Measurements from ENCODE around the gene KCNK10. TPM values are rescaled to one million over a fixed set of nuclear protein-coding genes. Genes with fewer than 3 reads are reported as not detected.

KCNK10 gene
- polyA plus RNA-seq, 4 donors = 1.9 to 3.6 (median 2.6) TPM

GRCh38 chr14:88324930-88325329, 1.9 kb upstream of the KCNK10 start:
- H3K9me3 ChIP-seq (ENCODE audit: control insufficient read depth in 2 of 2, insufficient read depth in 1 of 2, low read depth in 1 of 2, low read length in 1 of 2) = peaks cover 0 to 3% of the 10 kb centered on the region in 2 donors
- WGBS, 3 donors = 55 to 73% (median 59%) methylated on average over 6 of the region's 6 CpGs
- no peak overlapping the region for H3K4me3 ChIP-seq (ENCODE audit: low read depth in 1 of 3, low read length in 3 of 3)
- no peaks in the 10 kb centered on the region for H3K36me3 ChIP-seq (ENCODE audit: control insufficient read depth in 3 of 3, insufficient read depth in 2 of 3, low read depth in 1 of 3, low read length in 3 of 3)
- FAIRE-seq (no peak), DNase-seq (no peak)
- peaks cover 0 to 13% (median 0%) of the 10 kb centered on the region in 3 donors for H3K4me1 ChIP-seq (ENCODE audit: control insufficient read depth in 3 of 3, insufficient read depth in 2 of 3, low read depth in 1 of 3, low read length in 2 of 3)
- peaks cover 9 to 74% (median 47%) of the 10 kb centered on the region in 3 donors for H3K27me3 ChIP-seq (ENCODE audit: control insufficient read depth in 3 of 3, insufficient read depth in 3 of 3, low read length in 3 of 3)
- H3K27ac ChIP-seq (ENCODE audit: low read depth in 1 of 3, low read length in 2 of 3) = no peak overlapping the region

- Histone ChIP-seq H3K36me3 (ENCODE audit: control insufficient read depth in 3 of 3, insufficient read depth in 2 of 3, low read depth in 1 of 3, low read length in 3 of 3) (no peaks in the 10 kb centered on the region), H3K9me3 (ENCODE audit: control insufficient read depth in 2 of 2, insufficient read depth in 1 of 2, low read depth in 1 of 2, low read length in 1 of 2) (peaks cover 0 to 3% of the 10 kb centered on the region in 2 donors), H3K4me3 (ENCODE audit: low read depth in 1 of 3, low read length in 3 of 3) (no peak overlapping the region), H3K27ac (ENCODE audit: low read depth in 1 of 3, low read length in 2 of 3) (no peak overlapping the region), H3K27me3 (ENCODE audit: control insufficient read depth in 3 of 3, insufficient read depth in 3 of 3, low read length in 3 of 3) (peaks cover 9 to 76% (median 45%) of the 10 kb centered on the region in 3 donors), H3K4me1 (ENCODE audit: control insufficient read depth in 3 of 3, insufficient read depth in 2 of 3, low read depth in 1 of 3, low read length in 2 of 3) (peaks cover 0 to 13% (median 0%) of the 10 kb centered on the region in 3 donors)
- FAIRE-seq (no peak), DNase-seq (no peak)
- 54 to 67% (median 63%) methylated on average over 4 of the region's 4 CpGs for WGBS, 3 donors
Measured at GRCh38 chr14:88324491-88324890, 1.4 kb upstream of the KCNK10 start.

DNA sequence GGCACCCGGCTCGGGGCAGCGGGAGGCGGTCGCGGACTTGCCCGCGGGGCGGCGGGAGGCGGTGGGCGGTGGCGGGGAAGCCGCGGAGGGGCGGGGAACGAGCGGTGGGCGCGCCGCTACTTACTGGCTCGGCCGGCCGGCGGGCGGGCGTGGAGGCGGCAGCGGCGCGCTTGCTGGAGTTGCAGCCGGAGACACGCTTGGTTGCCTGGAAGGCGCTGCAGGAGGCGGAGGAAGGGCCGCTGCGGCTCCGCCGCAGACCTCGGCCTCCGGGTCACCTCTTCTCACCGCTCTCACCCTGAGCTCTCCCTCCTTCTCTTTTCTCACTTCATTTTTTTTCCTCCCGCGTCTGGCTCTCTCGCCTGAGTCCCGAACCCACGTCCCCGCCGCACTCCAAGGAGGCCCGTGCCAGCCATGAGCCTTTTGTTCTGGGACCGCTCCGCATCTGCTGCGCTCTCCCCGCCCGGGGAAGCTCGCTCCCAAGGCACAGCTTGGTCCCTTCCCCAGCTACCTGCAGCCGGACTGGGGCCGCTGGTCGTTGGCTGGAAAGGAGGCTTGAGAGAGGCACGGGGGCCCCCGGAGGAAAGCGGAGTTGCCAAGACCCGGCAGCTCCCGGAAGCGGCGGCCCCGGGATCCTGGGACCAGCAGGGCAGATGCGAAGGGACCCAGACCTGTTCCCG, 592 bp upstream of the KCNK10 start:
- Histone ChIP-seq H3K27me3 (ENCODE audit: control insufficient read depth in 3 of 3, insufficient read depth in 3 of 3, low read length in 3 of 3) (peaks cover 9 to 81% (median 45%) of the 10 kb centered on the region in 3 donors), H3K4me3 (ENCODE audit: low read depth in 1 of 3, low read length in 3 of 3) (peak overlapping the region in 2 of 3 donors; percentile 35 to 56), H3K27ac (ENCODE audit: low read depth in 1 of 3, low read length in 2 of 3) (no peak overlapping the region), H3K36me3 (ENCODE audit: control insufficient read depth in 3 of 3, insufficient read depth in 2 of 3, low read depth in 1 of 3, low read length in 3 of 3) (no peaks in the 10 kb centered on the region), H3K9me3 (ENCODE audit: control insufficient read depth in 2 of 2, insufficient read depth in 1 of 2, low read depth in 1 of 2, low read length in 1 of 2) (peaks cover 0 to 3% of the 10 kb centered on the region in 2 donors), H3K4me1 (ENCODE audit: control insufficient read depth in 3 of 3, insufficient read depth in 2 of 3, low read depth in 1 of 3, low read length in 2 of 3) (peaks cover 0 to 13% (median 0%) of the 10 kb centered on the region in 3 donors)
- WGBS, 3 donors = 1 to 2% (median 1%) methylated on average over 37 to 69 of the region's 69 CpGs
- peak in 1 of 2 donors; percentile 46 for DNase-seq
- FAIRE-seq = no peak

DNA sequence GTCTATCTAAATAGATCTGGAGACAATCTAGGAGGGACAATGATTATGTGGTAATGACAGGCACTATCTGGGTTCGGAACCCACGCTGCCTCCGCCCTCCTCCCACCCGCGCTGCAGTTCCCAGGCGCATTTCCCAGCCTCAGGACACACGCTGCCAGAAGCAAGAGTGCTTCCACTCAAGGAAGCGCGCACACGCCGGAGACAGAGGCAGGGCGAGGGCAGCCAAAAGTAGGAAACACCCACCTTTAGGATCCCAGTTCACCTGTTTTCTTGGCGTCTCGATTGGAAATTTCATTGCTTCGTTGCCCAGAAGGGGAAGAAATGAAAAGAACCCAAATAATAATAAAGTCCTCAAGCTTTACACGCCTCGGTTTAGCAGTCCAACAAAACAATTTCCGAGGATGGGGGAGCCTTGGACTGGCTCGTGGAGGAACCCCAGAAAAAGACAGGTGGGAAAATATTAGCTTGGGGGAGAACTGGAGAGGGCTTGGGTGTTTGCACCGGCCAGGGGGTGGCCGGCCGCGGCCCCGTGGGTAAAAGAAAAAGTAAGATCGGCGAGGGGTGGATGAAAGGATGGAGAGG, 474 bp downstream of the KCNK10 start:
- H3K27ac ChIP-seq (ENCODE audit: low read depth in 1 of 3, low read length in 2 of 3) = no peak overlapping the region
- peak in 1 of 2 donors; percentile 7 for DNase-seq
- H3K9me3 ChIP-seq (ENCODE audit: control insufficient read depth in 2 of 2, insufficient read depth in 1 of 2, low read depth in 1 of 2, low read length in 1 of 2) = no peaks in the 10 kb centered on the region
- H3K4me3 ChIP-seq (ENCODE audit: low read depth in 1 of 3, low read length in 3 of 3) = peak overlapping the region in 2 of 3 donors; percentile 25 to 56
- peaks cover 9 to 88% (median 43%) of the 10 kb centered on the region in 3 donors for H3K27me3 ChIP-seq (ENCODE audit: control insufficient read depth in 3 of 3, insufficient read depth in 3 of 3, low read length in 3 of 3)
- no peaks in the 10 kb centered on the region for H3K36me3 ChIP-seq (ENCODE audit: control insufficient read depth in 3 of 3, insufficient read depth in 2 of 3, low read depth in 1 of 3, low read length in 3 of 3)
- no peak for FAIRE-seq
- WGBS, 3 donors = 1 to 4% (median 3%) methylated on average over 26 of the region's 26 CpGs
- peaks cover 0 to 13% (median 0%) of the 10 kb centered on the region in 3 donors for H3K4me1 ChIP-seq (ENCODE audit: control insufficient read depth in 3 of 3, insufficient read depth in 2 of 3, low read depth in 1 of 3, low read length in 2 of 3)

GRCh38 chr14:88321692-88322503, 1.2 kb downstream of the KCNK10 start:
- Histone ChIP-seq H3K36me3 (ENCODE audit: control insufficient read depth in 3 of 3, insufficient read depth in 2 of 3, low read depth in 1 of 3, low read length in 3 of 3) (no peaks in the 10 kb centered on the region), H3K4me1 (ENCODE audit: control insufficient read depth in 3 of 3, insufficient read depth in 2 of 3, low read depth in 1 of 3, low read length in 2 of 3) (peaks cover 0 to 13% (median 0%) of the 10 kb centered on the region in 3 donors), H3K27ac (ENCODE audit: low read depth in 1 of 3, low read length in 2 of 3) (no peak overlapping the region), H3K27me3 (ENCODE audit: control insufficient read depth in 3 of 3, insufficient read depth in 3 of 3, low read length in 3 of 3) (peaks cover 9 to 82% (median 38%) of the 10 kb centered on the region in 3 donors), H3K4me3 (ENCODE audit: low read depth in 1 of 3, low read length in 3 of 3) (peak overlapping the region in 1 of 3 donors; percentile 25), H3K9me3 (ENCODE audit: control insufficient read depth in 2 of 2, insufficient read depth in 1 of 2, low read depth in 1 of 2, low read length in 1 of 2) (no peaks in the 10 kb centered on the region)
- DNase-seq = peak; percentile 2 to 18
- FAIRE-seq = no peak
- 16 to 21% (median 20%) methylated on average over 25 of the region's 25 CpGs for WGBS, 3 donors

- peaks cover 8 to 50% (median 12%) of the 10 kb centered on the region in 3 donors for H3K27me3 ChIP-seq (ENCODE audit: control insufficient read depth in 3 of 3, insufficient read depth in 3 of 3, low read length in 3 of 3)
- FAIRE-seq (no peak), DNase-seq (no peak)
- peaks cover 0 to 6% (median 0%) of the 10 kb centered on the region in 3 donors for H3K4me1 ChIP-seq (ENCODE audit: control insufficient read depth in 3 of 3, insufficient read depth in 2 of 3, low read depth in 1 of 3, low read length in 2 of 3)
- WGBS, 3 donors = 82 to 86% (median 85%) methylated on average over 4 of the region's 4 CpGs
- no peaks in the 10 kb centered on the region for H3K36me3 ChIP-seq (ENCODE audit: control insufficient read depth in 3 of 3, insufficient read depth in 2 of 3, low read depth in 1 of 3, low read length in 3 of 3)
- no peak overlapping the region for H3K4me3 ChIP-seq (ENCODE audit: low read depth in 1 of 3, low read length in 3 of 3)
- peaks cover 0 to 1% of the 10 kb centered on the region in 2 donors for H3K9me3 ChIP-seq (ENCODE audit: control insufficient read depth in 2 of 2, insufficient read depth in 1 of 2, low read depth in 1 of 2, low read length in 1 of 2)
- H3K27ac ChIP-seq (ENCODE audit: low read depth in 1 of 3, low read length in 2 of 3) = no peak overlapping the region
Measured at GRCh38 chr14:88318406-88318805, 4.7 kb downstream of the KCNK10 start.

DNA sequence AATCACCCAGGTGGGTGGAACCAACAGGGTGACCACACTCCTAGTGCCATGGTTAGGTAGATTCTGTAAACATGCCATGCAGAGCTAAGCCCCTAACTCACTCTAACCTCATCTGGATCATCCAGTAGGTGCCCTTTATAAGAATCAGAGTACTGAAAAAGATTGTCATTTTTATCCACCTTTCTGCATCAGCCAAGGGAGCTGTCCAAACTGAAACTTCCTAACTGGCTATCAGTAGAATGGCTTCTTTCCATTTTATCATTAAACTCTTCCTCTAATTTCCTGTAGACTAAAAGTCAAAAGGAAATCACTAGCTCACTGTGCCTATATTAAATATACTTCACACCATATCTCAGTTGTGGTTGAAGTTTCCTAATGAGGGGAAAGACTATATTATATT, 6.5 kb downstream of the KCNK10 start:
- FAIRE-seq = no peak
- no peak overlapping the region for H3K4me3 ChIP-seq (ENCODE audit: low read depth in 1 of 3, low read length in 3 of 3)
- peaks cover 0 to 4% of the 10 kb centered on the region in 2 donors for H3K9me3 ChIP-seq (ENCODE audit: control insufficient read depth in 2 of 2, insufficient read depth in 1 of 2, low read depth in 1 of 2, low read length in 1 of 2)

GRCh38 chr14:88312257-88312656, 10.8 kb downstream of the KCNK10 start:
- H3K27ac ChIP-seq (ENCODE audit: low read depth in 1 of 3, low read length in 2 of 3) = no peak overlapping the region
- H3K27me3 ChIP-seq (ENCODE audit: control insufficient read depth in 3 of 3, insufficient read depth in 3 of 3, low read length in 3 of 3) = peaks cover 0 to 2% (median 0%) of the 10 kb centered on the region in 3 donors
- no peaks in the 10 kb centered on the region for H3K4me1 ChIP-seq (ENCODE audit: control insufficient read depth in 3 of 3, insufficient read depth in 2 of 3, low read depth in 1 of 3, low read length in 2 of 3)
- FAIRE-seq (no peak), DNase-seq (no peak)
- 77 to 88% (median 79%) methylated on average over 6 of the region's 6 CpGs for WGBS, 3 donors
- H3K4me3 ChIP-seq (ENCODE audit: low read depth in 1 of 3, low read length in 3 of 3) = no peak overlapping the region
- peaks cover 0 to 4% of the 10 kb centered on the region in 2 donors for H3K9me3 ChIP-seq (ENCODE audit: control insufficient read depth in 2 of 2, insufficient read depth in 1 of 2, low read depth in 1 of 2, low read length in 1 of 2)
- no peaks in the 10 kb centered on the region for H3K36me3 ChIP-seq (ENCODE audit: control insufficient read depth in 3 of 3, insufficient read depth in 2 of 3, low read depth in 1 of 3, low read length in 3 of 3)

More for the DNA sequence above, 6.5 kb downstream of the KCNK10 start:
- Histone ChIP-seq H3K27ac (ENCODE audit: low read depth in 1 of 3, low read length in 2 of 3) (no peak overlapping the region), H3K36me3 (ENCODE audit: control insufficient read depth in 3 of 3, insufficient read depth in 2 of 3, low read depth in 1 of 3, low read length in 3 of 3) (no peaks in the 10 kb centered on the region), H3K4me1 (ENCODE audit: control insufficient read depth in 3 of 3, insufficient read depth in 2 of 3, low read depth in 1 of 3, low read length in 2 of 3) (no peaks in the 10 kb centered on the region), H3K27me3 (ENCODE audit: control insufficient read depth in 3 of 3, insufficient read depth in 3 of 3, low read length in 3 of 3) (peaks cover 0 to 35% (median 0%) of the 10 kb centered on the region in 3 donors)
- DNase-seq = no peak
